ENCODE measurements around the gene TEAD2. TPM values are rescaled to one million over a fixed set of nuclear protein-coding genes. Genes with fewer than 3 reads are reported as not detected.
"Not testable (repeated sequence)": the region's sequence is repeated elsewhere in the genome, so short reads cannot be mapped to it uniquely, and the experiment has no call there.

The TEAD2 gene
- total and polyA plus RNA-seq, 8 donors = 36.3 to 136 (median 112) TPM

DNA sequence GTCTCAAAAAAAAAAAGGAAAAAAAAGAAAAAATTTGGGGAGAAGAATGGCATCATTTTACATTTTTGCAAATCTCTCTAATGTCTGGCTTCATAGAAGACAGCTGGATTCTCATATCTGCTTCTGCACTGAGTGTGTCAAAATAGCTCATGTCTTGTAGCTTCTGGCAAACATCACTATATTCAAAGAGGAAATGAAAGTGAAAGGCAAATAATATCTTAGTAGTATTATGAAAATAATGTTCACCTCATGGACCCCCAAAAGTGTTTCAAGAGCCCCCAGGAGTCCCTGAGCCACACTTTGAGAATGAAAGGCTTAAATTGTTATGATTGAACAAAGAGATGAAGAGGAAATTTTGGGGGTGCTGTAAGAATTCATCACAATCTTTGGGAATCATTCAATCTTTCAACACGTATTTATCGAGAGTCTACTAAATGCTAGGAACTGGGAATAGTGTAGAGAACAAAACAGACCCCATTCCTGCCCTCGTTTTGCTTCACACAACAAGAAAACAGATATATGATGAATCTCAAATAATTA lies 36.0 kb downstream of the TEAD2 start:
- Histone ChIP-seq H3K4me1 (peaks cover 0 to under 1% of the 10 kb centered on the region in 2 donors), H3K9me3 (peaks cover 0 to 11% of the 10 kb centered on the region in 2 donors), H3K27me3 (no peaks in the 10 kb centered on the region), H3K36me3 (peaks cover 0 to 5% of the 10 kb centered on the region in 2 donors), H3K27ac (no peak overlapping the region), H3K4me3 (no peak overlapping the region)
- intact Hi-C loops (cut with DNase I) = no loop called here
- no peak for ATAC-seq
- TF ChIP-seq, protein P1, sequence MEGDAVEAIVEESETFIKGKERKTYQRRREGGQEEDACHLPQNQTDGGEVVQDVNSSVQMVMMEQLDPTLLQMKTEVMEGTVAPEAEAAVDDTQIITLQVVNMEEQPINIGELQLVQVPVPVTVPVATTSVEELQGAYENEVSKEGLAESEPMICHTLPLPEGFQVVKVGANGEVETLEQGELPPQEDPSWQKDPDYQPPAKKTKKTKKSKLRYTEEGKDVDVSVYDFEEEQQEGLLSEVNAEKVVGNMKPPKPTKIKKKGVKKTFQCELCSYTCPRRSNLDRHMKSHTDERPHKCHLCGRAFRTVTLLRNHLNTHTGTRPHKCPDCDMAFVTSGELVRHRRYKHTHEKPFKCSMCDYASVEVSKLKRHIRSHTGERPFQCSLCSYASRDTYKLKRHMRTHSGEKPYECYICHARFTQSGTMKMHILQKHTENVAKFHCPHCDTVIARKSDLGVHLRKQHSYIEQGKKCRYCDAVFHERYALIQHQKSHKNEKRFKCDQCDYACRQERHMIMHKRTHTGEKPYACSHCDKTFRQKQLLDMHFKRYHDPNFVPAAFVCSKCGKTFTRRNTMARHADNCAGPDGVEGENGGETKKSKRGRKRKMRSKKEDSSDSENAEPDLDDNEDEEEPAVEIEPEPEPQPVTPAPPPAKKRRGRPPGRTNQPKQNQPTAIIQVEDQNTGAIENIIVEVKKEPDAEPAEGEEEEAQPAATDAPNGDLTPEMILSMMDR (IDR thresholded peaks at IDR 0.05) = no peak
- no peak for DNase-seq

DNA sequence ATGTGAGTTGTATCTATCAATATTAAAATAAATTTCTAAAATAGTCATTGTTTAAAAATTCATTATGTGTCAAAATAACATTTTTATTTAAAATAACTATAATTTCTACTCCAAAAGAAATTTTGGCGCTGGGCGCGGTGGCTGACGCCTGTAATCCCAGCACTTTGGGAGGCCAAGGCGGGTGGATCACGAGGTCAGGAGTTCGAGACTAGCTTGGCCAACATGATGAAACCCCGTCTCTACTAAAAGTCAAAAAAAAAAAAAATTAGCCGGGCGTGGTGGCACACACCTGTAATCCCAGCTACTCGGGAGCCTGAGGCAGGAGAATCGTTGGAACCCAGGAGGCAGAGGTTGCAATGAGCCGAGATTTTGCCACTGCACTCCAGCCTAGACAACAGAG lies 36.5 kb downstream of the TEAD2 start:
- ATAC-seq; intact Hi-C loops (cut with DNase I); DNase-seq: not testable (repeated sequence)

DNA sequence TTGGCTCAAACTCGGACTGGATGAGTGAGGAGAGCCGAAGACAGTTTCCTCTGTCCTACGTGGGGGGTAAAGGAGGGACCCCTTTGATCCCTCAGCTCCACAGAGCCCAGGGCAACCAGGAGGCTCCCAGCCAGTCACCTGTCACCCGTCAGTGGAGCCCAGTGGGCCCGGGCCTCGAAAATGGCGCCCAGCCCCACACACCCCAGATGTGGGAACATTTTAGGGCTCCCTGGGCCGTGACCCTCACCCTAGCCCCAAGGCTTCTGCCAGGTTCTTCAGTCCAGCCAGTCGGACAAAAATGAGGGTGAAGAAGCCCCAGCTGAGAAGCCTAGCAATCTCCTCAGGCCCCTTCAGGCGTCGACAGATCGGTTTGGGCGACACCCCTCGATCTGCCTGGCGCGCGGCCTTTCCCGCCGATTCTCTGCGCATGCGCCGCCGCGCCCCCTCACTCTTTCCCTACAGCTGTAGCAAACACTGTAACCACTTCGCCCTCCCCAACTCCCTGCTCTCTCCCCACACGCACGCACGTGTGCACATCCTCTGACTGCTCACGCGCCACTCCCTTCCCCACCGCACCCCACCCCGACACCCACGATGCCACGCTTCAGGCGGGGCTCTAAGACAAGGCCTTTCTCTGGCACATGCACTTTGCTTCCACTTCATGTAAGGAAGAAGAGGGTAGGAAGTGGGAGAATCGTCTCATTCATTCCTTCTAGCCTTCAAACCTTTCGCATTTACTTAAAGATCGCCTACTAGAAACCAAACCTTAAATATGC lies 37.2 kb downstream of the TEAD2 start, which contains the start of gene SLC6A16:
SLC6A16 (minus strand) TSS at position 391 of the 776 bp plus-strand sequence. CDS start 13,844 bp downstream, outside the sequence.
- Histone ChIP-seq H3K27me3 (no peaks in the 10 kb centered on the region), H3K4me3 (no peak within 1 kb of the TSS), H3K36me3 (peaks cover 0 to 6% of the 10 kb centered on the region in 2 donors), H3K9me3 (peaks cover 0 to 17% of the 10 kb centered on the region in 2 donors), H3K4me1 (no peaks in the 10 kb centered on the region), H3K27ac (no peak within 1 kb of the TSS)
- TF ChIP-seq, protein P1 (IDR thresholded peaks at IDR 0.05) = no peak
- intact Hi-C loops (cut with DNase I) = no loop called here
- DNase-seq = no peak
- ATAC-seq = no peak

More for the DNA sequence above, 36.5 kb downstream of the TEAD2 start:
- not testable (repeated sequence) for H3K4me1 ChIP-seq, H3K36me3 ChIP-seq, H3K27me3 ChIP-seq, H3K4me3 ChIP-seq, H3K27ac ChIP-seq
- peaks cover 0 to 16% of the 10 kb centered on the region in 2 donors for H3K9me3 ChIP-seq

- no peak overlapping the region for H3K27ac ChIP-seq
- ATAC-seq (no peak), DNase-seq (no peak)
- TF ChIP-seq, protein P1 (IDR thresholded peaks at IDR 0.05) = no peak
- intact Hi-C loops (cut with DNase I) = no loop called here
- H3K4me1 ChIP-seq = no peaks in the 10 kb centered on the region
- no peak overlapping the region for H3K4me3 ChIP-seq
- H3K27me3 ChIP-seq = no peaks in the 10 kb centered on the region
- H3K36me3 ChIP-seq = peaks cover 0 to 6% of the 10 kb centered on the region in 2 donors
- peaks cover 0 to 35% of the 10 kb centered on the region in 2 donors for H3K9me3 ChIP-seq
These were observed 43.9 kb downstream of the TEAD2 start for GRCh38 chr19:49318296-49318695.

GRCh38 chr19:49316284-49316683 lies 45.9 kb downstream of the TEAD2 start:
- intact Hi-C loops (cut with DNase I) = no loop called here
- peaks cover 0 to 25% of the 10 kb centered on the region in 2 donors for H3K9me3 ChIP-seq
- no peak for ATAC-seq
- no peak for DNase-seq
- peaks cover 0 to 3% of the 10 kb centered on the region in 2 donors for H3K36me3 ChIP-seq
- no peak overlapping the region for H3K27ac ChIP-seq
- no peak overlapping the region for H3K4me3 ChIP-seq
- H3K4me1 ChIP-seq = no peaks in the 10 kb centered on the region
- no peaks in the 10 kb centered on the region for H3K27me3 ChIP-seq
- TF ChIP-seq, protein P1 (IDR thresholded peaks at IDR 0.05) = no peak

Data from left lung (tissue), 10 donors.